ENCODE data around the gene ARMS2.

- TF ChIP-seq, protein P1, sequence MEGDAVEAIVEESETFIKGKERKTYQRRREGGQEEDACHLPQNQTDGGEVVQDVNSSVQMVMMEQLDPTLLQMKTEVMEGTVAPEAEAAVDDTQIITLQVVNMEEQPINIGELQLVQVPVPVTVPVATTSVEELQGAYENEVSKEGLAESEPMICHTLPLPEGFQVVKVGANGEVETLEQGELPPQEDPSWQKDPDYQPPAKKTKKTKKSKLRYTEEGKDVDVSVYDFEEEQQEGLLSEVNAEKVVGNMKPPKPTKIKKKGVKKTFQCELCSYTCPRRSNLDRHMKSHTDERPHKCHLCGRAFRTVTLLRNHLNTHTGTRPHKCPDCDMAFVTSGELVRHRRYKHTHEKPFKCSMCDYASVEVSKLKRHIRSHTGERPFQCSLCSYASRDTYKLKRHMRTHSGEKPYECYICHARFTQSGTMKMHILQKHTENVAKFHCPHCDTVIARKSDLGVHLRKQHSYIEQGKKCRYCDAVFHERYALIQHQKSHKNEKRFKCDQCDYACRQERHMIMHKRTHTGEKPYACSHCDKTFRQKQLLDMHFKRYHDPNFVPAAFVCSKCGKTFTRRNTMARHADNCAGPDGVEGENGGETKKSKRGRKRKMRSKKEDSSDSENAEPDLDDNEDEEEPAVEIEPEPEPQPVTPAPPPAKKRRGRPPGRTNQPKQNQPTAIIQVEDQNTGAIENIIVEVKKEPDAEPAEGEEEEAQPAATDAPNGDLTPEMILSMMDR (IDR thresholded peaks at IDR 0.05) = no peak
- no peak for TF ChIP-seq POLR2A (IDR thresholded peaks at IDR 0.05)
Measured at GRCh38 chr10:122484276-122485060, 30.0 kb downstream of the ARMS2 start.

Data from ovary (tissue), 3 donors.